ENCODE data around the gene TAMM41.
"Not testable (repeated sequence)": the region's sequence is repeated elsewhere in the genome, so short reads cannot be mapped to it uniquely, and the experiment has no call there.

The TAMM41 gene

DNA sequence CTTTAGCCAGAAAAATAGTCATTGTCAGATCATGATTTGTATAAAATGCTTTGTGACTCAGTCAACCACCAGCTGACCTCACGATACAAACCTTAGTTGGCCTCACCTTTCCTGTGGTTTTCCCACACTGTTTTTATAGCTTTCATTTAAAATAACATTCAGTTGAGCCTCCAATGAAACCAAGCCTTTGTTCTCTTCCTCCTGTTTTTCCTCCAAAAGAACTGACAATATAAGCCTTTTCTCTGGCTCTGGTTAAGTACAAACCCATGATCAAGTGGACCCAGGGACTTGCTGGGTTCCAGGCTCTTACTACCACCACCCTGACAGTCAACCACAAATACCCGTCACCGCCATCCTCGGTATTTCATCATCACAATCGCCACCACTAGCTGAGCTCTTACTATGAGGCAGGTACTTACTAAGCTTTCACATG lies 81.7 kb downstream of the TAMM41 start:
- DNase-seq (ENCODE audit: low read depth), result peak; percentile 9

DNA sequence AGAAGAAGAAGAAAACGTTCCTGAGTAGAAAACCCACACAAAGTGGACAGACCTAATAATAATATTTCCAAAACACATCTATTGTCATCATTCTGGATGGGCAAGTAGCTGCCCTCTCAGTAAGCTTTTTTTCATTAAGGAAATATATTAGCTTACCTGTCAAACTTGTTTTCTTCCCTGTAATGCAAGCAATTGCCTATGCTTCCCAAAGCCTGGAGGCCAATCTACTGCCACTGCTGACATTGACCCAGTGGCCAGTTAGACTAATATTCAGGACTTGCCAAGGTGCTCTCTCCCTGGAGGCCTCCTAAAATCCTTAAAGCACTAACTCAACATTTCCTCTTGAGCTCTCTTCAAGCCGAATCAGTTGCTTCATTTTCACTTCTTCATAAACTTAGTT lies 86.7 kb downstream of the TAMM41 start:
- no peak for DNase-seq (ENCODE audit: low read depth)

DNA sequence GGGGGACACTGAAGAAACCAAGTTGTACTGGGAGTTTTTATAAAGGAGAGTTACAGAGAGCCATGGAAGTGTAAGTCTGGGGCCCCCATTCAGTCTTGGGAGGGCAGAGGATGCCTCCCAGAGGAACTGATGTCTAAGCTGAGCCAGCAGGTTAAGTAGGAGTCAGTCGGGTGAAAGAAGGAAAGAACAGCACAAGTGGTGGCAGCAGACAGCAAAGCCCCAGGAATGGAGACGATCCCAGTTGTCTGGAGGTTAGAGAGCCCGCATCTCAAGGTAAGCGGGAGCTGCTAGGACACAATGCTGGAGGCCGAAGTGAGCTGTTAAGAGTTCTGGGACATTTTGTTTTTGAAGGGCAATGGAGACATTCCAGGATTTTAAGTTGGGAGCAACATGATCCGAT lies 88.8 kb downstream of the TAMM41 start:
- DNase-seq (ENCODE audit: low read depth), result no peak

DNA sequence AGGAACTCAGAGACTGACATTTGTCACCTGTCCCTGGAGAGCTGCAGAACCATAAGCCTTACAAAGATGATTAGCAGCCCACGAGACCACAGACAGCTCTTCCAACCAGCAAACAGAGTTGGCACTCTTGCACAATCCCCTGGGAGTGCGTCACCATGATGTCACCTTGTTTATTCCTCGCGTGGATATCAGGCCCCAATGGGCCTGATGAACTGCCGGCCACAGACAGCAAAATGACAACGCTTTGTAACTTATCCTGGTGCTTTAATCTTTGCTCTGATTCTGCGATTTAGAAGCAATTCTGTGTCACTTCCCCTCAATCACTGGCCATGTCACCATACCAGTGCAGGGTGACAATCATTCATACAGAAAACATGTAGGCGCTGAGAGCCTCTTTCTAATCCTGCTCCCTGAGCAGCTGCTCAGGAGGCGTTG lies 89.2 kb downstream of the TAMM41 start:
- DNase-seq (ENCODE audit: low read depth), result peak; percentile 25

DNA sequence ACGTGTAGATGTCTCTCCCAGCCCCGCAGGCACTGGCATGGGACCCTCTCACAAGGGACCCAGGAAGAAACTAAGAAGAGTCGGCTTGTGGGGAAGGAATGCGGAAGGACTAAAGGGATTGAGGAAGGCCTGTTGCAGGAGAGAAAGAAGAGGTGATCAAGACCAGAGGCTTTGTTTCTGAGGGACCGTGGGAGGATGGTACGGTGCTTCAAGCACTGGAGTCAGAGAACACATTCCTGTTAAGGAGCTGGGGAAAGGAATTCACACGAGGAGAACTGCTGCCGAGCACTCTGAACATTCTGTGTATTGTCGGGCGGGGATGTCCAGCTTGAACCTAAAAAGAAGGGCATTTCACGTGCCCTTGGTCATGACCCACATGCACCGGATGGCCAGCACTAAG lies 91.4 kb downstream of the TAMM41 start:
- DNase-seq (ENCODE audit: low read depth), result no peak

DNA sequence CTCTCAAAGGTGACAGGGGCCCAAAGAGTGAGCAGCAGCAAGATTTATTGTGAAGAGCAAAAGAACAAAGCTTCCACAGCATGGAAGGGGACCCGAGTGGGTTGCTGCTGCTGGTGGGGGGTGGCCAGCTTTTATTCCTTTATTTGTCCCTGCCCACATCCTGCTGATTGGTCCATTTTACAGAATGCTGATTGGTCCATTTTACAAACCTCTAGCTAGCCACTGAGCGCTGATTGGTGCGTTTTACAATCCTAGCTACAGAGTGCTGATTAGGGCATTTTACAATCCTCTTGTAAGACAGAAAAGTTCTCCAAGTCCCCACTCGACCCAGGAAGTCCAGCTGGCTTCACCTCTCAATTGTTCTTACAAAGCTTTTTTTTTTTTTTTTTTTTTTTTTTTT lies 94.4 kb downstream of the TAMM41 start:
- not testable (repeated sequence) for DNase-seq (ENCODE audit: low read depth)

DNA sequence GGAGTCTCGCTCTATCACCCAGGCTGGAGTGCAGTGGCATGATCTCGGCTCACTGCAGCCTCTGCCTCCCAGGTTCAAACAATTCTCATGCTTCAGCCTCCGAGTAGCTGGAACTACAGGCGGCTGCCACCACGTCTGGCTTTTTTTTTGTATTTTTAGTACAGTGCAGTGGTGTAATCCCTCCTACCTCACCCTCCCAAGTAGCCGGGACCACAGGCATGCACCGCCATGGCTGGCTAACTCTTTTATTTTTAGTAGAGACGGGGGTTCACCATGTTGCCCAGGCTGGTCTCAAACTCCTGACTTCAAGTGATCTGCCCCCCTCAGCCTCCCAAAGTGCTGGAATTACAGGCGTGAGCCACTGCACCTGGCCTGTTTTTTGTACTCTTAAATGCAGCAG lies 98.4 kb downstream of the TAMM41 start:
- DNase-seq (ENCODE audit: low read depth), result not testable (repeated sequence)
